H1 (cell line): ENCODE measurements around the gene ADGRB3.

ENCODE experiments used
- EP300 ChIP-seq, 2 experiments: IDR thresholded peaks; 1 replicate in 1 of 2; 2 replicates in 1 of 2; pipeline ENCODE4 v1.6.1; 2011 to 2012; ENCODE audit warnings: low read depth in 2 of 2, low read length in 2 of 2, mild to moderate bottlenecking in 2 of 2, borderline replicate concordance in 1 of 2, inconsistent platforms in 1 of 2, moderate library complexity in 1 of 2
- JUND ChIP-seq: IDR thresholded peaks from 2 replicates; pipeline ENCODE4 v1.6.1; 2011; ENCODE audit warnings: mild to moderate bottlenecking, improper control_type of control experiment, low read length
- KDM5A ChIP-seq: fragments of 200-600 bp; IDR thresholded peaks from 2 replicates; pipeline ENCODE4 v1.7.1; 2012; ENCODE audit warnings: mild to moderate bottlenecking, low read length, inconsistent platforms, mixed read lengths
- POLR2A ChIP-seq, 2 experiments: IDR thresholded peaks; 1 replicate in 1 of 2; 2 replicates in 1 of 2; pipeline ENCODE4 v1.6.1; 2011; ENCODE audit warnings: low read depth in 2 of 2, low read length in 2 of 2, mild to moderate bottlenecking in 2 of 2; ENCODE audit errors: control extremely low read depth in 1 of 2
- RFX5 ChIP-seq: IDR thresholded peaks from 2 replicates; pipeline ENCODE4 v1.6.1; 2011; ENCODE audit warnings: low read depth, low read length, improper control_type of control experiment, borderline replicate concordance
- SP2 ChIP-seq: IDR thresholded peaks from 2 replicates; pipeline ENCODE4 v1.6.1; 2012; ENCODE audit warnings: mild to moderate bottlenecking, low read length, inconsistent platforms
- TCF12 ChIP-seq: IDR thresholded peaks from 2 replicates; pipeline ENCODE4 v1.6.1; 2011; ENCODE audit warnings: low read depth, mild to moderate bottlenecking, low read length

GRCh38 chr6:69138893-69139494 is 503.9 kb downstream of the ADGRB3 start:
- TF ChIP-seq EP300 (IDR thresholded peaks at IDR 0.05; ENCODE audit: borderline replicate concordance in 1 of 2, low read depth in 2 of 2, low read length in 2 of 2): no peak
- TF ChIP-seq POLR2A (IDR thresholded peaks at IDR 0.05; ENCODE audit: control extremely low read depth in 1 of 2, low read depth in 2 of 2, low read length in 2 of 2): no peak
- TF ChIP-seq JUND: no peak
- TF ChIP-seq RFX5: no peak
- TF ChIP-seq TCF12: no peak
- no peak for TF ChIP-seq SP2
- TF ChIP-seq KDM5A: no peak
